OCI-M2 (cell line): ENCODE measurements around the gene SUSD3.

Source experiments
- DNase-seq: peaks from one replicate; lab custom pipeline; 2025; ENCODE audit not compliant: unreplicated experiment; lab: John Stamatoyannopoulos, UW

SUSD3 gene

DNA sequence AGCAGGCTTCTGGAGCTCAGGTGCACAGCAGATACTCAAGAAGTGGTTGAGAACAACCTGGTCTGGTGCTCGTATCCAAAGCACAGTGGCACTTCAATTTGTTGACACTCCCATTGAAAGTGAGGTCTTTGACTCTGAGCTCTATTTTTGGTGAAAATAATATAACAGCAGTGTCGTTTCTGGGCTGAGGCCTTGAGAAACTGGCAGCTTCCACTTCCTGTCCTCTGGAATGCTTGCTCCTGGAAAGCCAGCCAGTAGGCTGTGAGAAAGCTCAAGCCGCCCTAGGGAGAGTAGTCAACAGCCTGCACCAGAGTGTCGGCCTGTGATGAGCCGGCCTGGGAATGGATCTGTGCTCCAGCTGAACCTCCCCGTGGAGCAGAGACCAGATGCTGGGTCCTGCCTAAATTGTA is 6.8 kb upstream of the SUSD3 start:
- no peak for DNase-seq

GRCh38 chr9:93052791-93053540 is 5.5 kb upstream of the SUSD3 start:
- DNase-seq, result no peak

GRCh38 chr9:93053781-93054331 is 4.6 kb upstream of the SUSD3 start:
- no peak for DNase-seq

- no peak for DNase-seq
Observed at GRCh38 chr9:93054758-93055704, 3.5 kb upstream of the SUSD3 start.

DNA sequence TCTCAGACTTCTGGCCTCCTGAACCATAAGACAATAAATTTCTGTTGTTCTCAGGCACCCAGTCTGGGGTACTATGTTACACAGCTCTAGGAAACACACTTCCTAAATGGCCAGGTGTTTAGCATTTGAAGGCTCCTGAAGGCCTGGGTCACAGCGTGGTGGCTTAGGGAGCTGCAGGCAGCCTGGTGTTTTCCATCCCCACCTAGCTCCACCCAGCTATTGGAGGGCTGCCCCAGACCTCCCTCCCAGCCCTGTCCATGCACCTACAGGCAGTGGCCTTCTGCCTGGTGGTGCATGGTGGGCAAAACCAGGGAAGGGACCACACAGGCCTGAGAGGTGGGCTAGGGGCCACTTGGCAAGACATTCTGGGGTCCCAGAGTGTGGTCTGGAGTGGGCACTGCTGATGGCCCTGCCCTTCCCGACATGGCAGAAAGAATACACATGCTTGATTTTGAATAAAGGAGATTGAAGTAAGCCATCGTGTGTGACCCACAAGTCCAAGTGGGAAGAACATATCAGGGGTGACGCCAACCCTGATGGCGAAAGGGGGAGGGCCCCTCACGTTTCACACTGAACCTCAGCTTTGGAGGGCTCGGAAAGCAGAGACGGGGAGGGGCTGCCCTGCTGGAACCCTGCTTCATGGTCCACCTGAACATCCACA is 1.3 kb upstream of the SUSD3 start:
- DNase-seq, result no peak

GRCh38 chr9:93057703-93058354 is 672 bp upstream of the SUSD3 start:
- no peak for DNase-seq

DNA sequence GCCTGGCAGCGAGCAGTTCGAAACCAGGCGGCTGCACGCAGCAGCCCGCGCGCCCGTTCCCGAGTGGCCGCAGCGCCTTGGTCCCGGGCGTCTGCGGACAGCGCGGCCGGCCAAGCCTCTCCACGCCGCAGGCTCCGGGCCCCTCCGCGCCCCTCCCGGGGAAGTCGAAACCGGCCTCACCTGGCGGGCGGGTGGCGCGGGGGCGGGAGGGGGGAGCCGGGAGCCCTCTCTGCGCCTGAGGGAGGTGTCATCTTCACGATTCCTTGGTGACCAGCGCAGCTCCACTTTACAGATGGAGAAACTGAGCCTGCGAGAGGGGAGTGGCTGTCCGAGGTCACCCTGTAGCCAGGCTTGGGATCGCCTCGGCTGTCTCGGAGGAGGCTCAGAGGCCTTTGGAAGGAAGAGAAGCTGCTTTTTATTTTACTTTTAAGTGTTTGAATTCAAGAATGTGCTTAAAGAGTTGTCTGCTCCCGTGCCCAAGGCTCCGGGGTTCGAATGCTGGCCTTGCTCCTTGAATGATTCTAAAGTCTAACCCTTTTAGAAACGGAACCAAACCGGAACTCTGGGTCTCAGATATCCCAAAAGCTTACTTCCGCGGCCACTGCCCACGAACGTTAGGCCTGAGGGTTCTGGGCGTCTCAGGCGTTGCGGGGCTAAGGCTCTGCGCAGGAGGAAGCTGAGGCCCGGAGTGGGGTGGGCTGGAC is 662 bp downstream of the SUSD3 start:
- DNase-seq, result no peak

DNA sequence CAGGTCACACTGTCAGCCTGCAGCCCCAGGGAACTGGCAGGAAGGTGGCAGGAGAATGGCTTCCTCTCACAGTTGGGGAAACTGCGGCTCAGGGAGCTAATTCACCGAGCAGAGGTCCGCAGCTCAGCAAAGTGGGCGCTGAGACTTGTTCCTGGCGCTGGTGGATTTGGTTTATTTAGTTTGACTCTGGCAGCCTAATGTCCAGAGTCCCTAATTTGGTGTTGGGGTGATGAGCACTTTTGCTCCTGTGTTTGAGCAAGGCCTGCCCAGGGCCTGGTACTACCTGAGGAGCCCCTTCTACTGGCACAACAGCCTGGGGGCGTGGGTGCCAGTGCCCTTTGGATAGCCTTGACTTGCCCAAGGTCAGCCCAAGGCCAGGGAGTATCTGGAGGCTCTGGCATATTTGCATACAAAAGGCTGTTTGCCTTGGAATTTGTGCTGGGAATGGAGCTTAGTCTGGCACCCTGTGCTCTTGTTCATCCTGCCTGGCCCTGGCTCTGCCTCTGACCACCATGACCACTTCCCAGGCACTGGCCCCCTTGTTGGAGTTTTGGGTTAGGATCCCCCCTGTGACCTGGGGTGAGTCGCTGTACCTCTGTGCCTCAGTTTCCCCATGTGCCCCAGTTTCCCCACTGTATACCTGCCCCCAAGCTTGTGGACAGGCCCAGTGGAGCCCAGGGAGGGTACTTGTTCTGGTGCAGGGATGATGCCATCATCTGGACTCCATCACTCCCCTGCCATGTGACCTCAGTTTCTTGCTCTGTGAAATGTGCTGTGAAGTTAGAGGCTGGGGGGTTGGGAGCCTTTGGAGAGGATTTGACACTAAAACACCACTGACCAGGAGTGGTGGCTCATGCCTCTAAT is 1.4 kb downstream of the SUSD3 start:
- no peak for DNase-seq

DNA sequence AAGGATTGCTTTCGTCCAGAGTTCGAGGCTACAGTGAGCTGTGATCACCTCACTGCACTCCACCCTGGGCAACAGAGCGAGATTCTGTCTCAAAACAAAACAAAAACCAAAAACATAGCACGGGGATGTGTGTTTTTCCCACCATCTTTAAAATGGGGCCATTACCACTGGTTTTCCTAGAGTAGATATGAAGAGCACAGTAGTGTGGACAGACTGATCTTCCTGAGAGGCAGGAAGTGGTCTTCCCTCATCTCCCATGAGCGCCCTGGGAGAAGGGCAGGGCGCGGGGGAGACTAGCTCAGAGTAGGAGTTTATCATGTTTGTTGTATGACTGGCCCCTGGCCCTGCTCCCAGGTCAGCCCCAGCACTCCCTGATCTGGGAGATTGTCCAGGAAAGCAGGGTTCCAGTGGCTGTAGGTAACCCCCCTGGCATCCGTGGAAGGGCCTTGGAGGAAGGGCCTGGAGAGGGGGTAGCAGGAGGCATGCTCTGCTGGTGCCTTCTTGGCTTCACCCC is 2.3 kb downstream of the SUSD3 start:
- DNase-seq, result no peak

DNA sequence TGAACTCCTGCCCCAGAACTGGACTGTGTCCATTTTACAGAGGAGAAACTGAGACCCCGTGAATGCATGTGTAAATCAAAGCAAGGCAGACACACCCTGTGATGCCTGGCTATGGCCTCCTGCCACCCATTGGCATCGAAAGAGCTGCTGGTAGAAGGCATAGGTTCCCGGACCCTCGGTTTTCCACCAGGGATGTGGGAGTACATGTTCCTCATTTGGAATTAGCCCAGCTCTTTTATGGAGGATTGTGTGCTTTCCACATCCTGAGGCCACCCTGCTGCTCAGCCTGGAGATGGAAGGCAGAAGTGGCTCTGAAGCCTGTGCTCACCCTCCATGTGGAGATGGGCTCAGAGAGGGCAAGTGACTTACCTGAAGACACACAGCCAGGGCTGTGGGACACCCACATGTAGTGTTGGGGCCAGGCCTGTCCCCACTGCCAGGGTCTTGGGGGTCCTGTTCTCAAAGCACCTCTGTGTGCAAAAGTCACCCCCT is 2.8 kb downstream of the SUSD3 start:
- no peak for DNase-seq

GRCh38 chr9:93061791-93062763 is 3.6 kb downstream of the SUSD3 start:
- DNase-seq, result no peak

- DNase-seq, result no peak
Observed at GRCh38 chr9:93064392-93065134, 6.1 kb downstream of the SUSD3 start.

GRCh38 chr9:93065135-93065720 is 6.7 kb downstream of the SUSD3 start:
- DNase-seq, result no peak

DNA sequence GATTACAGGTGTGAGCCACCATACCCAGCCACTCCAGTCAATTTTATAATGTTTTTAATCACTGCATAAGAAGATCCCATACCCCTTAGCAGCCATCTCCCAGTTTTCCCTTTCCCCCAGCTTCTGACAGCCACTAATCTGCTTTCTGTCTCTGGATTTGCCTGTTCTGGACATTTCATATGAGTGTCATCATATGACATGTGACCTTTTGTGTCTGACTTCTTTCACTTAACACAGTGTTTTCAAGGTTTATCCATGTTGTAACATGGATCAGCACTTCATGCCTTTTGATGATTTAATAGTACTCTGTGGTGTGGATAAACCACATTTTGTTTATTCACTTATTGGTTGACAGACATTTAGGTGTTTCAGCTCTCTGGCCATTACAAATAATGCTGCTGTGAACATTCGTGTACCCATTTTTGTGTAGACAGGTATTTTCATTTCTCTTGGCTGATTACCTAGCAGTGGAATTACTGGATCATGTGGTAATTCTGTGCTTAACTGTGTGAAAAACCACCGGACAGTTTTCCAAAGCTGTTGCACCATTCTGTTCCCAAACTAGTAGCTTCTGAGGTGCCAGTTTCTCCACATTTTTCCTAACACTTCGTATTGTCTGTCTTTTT is 8.6 kb downstream of the SUSD3 start:
- no peak for DNase-seq

GRCh38 chr9:93068956-93069355 is 10.5 kb downstream of the SUSD3 start:
- DNase-seq, result no peak

DNA sequence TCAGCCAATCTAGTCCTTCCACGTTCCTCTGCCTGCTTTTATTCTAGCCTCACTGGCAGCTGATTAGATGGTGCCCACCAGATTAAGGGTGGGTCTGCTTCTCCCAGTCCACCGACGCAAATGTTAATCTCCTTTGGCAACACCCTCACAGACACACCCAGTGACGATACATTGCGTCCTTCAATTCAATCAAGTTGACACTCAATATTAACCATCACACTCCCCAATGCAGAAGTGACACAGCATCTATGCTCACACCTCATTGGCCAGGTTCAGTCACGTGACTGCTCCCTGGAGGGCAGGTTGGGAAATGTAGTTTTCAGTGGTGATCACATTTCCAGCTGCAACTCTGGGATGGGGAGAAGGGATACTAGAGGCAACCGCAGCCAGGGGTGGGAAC is 13.0 kb downstream of the SUSD3 start:
- no peak for DNase-seq
